GM23248 (cell line): ENCODE measurements around the gene PID1. TPM values are rescaled to one million over a fixed set of nuclear protein-coding genes. Genes with fewer than 3 reads are reported as not detected.

ENCODE experiments used
- DNase-seq: peaks from one replicate; pipeline ENCODE4 v3.0.0-alpha.2; 2015
- H2AFZ ChIP-seq: fragments of 200-600 bp; sonication (generic); 2 replicates; pipeline ENCODE4 v1.6.1; 2016; ENCODE audit warnings: antibody characterized with exemption
- H3F3A ChIP-seq: fragments of 200-600 bp; sonication (generic); 2 replicates; pipeline ENCODE4 v1.6.1; 2016; ENCODE audit warnings: mild to moderate bottlenecking, antibody characterized with exemption, mixed run types; ENCODE audit not compliant: insufficient read depth
- H3K27ac ChIP-seq: fragments of 200-600 bp; sonication (generic); 2 replicates; pipeline ENCODE4 v1.5.1; 2016; ENCODE audit warnings: mild to moderate bottlenecking
- H3K27me3 ChIP-seq: fragments of 200-600 bp; sonication (generic); replicated peaks from 2 replicates; pipeline ENCODE4 v1.6.1; 2016; ENCODE audit warnings: mild to moderate bottlenecking; ENCODE audit not compliant: insufficient read depth
- H3K36me3 ChIP-seq: fragments of 200-600 bp; sonication (generic); 2 replicates; pipeline ENCODE4 v1.6.1; 2016; ENCODE audit warnings: low read depth, mild to moderate bottlenecking
- H3K4me1 ChIP-seq: fragments of 200-600 bp; sonication (generic); 2 replicates; pipeline ENCODE4 v1.6.1; 2016; ENCODE audit warnings: mild to moderate bottlenecking; ENCODE audit not compliant: insufficient read depth
- H3K4me2 ChIP-seq: fragments of 200-600 bp; sonication (generic); one replicate; pipeline ENCODE4 v1.6.1; 2016; ENCODE audit warnings: mild to moderate bottlenecking; ENCODE audit not compliant: unreplicated experiment
- H3K4me3 ChIP-seq: fragments of 200-600 bp; sonication (generic); 2 replicates; pipeline ENCODE4 v1.5.1; 2016; ENCODE audit warnings: mild to moderate bottlenecking
- H3K79me2 ChIP-seq: fragments of 200-600 bp; sonication (generic); 2 replicates; pipeline ENCODE4 v1.6.1; 2016; ENCODE audit warnings: mild to moderate bottlenecking; ENCODE audit not compliant: insufficient read depth
- H3K9ac ChIP-seq: fragments of 200-600 bp; sonication (generic); 2 replicates; pipeline ENCODE4 v1.6.1; 2016; ENCODE audit warnings: mild to moderate bottlenecking
- H3K9me2 ChIP-seq: fragments of 200-600 bp; sonication (generic); 2 replicates; pipeline ENCODE4 v1.6.1; 2016; ENCODE audit warnings: mixed run types, mild to moderate bottlenecking, moderate library complexity; ENCODE audit not compliant: insufficient read depth
- H3K9me3 ChIP-seq: fragments of 200-600 bp; sonication (generic); one replicate; pipeline ENCODE4 v1.6.1; 2017; ENCODE audit warnings: low read depth
- H4K20me1 ChIP-seq: fragments of 200-600 bp; sonication (generic); 2 replicates; pipeline ENCODE4 v1.6.0; 2016; ENCODE audit not compliant: insufficient read depth
- EZH2 ChIP-seq: fragments of 200-600 bp; sonication (generic); IDR thresholded peaks from 2 replicates; pipeline ENCODE4 v1.6.1; 2018; ENCODE audit warnings: antibody characterized with exemption, mild to moderate bottlenecking; ENCODE audit not compliant: insufficient read depth, poor library complexity, severe bottlenecking
- EZH2phosphoT487 ChIP-seq: fragments of 200-600 bp; sonication (generic); IDR thresholded peaks from 2 replicates; pipeline ENCODE4 v1.6.1; 2018; ENCODE audit warnings: antibody characterized with exemption, moderate library complexity, mild to moderate bottlenecking, low read depth; ENCODE audit not compliant: insufficient read depth
- WGBS, 2 experiments: methylation state at CpG; one replicate each; pipeline ENCODE4 v1.1.6; 2015 to 2017; ENCODE audit warnings: low lambda C conversion rate in 2 of 2, low coverage in 1 of 2; ENCODE audit errors: missing lambda C conversion rate in 2 of 2; 5-methylcytosine and 5-hydroxymethylcytosine counted together
- in situ Hi-C: fragments of 300-500 bp; cut with MboI; formaldehyde crosslinking; loops from 2 replicates; pipeline ENCODE4 v1.15.0; 2020
- polyA plus RNA-seq: library from polyadenylated mRNA; unstranded; fragments of >200 nt; fragmentation: Nextera tagmentation; extraction: Ambion mirVana; gene quantifications from 2 replicates; pipeline ENCODE4 v1.2.1, GENCODE V29; 2016
- total RNA-seq: library from RNA; depleted of rRNA; stranded (reverse); fragments of >200 nt; shearing (Covaris generic); gene quantifications from 2 replicates; pipeline ENCODE4 v1.2.3, GENCODE V29; 2014

Gene PID1
- total and polyA plus RNA-seq, 2 experiments from 2014 or later: 5.9 to 8.6 TPM

GRCh38 chr2:229037621-229038020 is 233.5 kb downstream of the PID1 start:
- no peak for TF ChIP-seq EZH2phosphoT487
- no peak for TF ChIP-seq EZH2
- Histone ChIP-seq H3K79me2 (no peaks in the 10 kb centered on the region), H3K4me2 (no peak overlapping the region), H3K36me3 (no peaks in the 10 kb centered on the region), H3K27me3 (no peaks in the 10 kb centered on the region), H3K9me3 (no peaks in the 10 kb centered on the region), H3K4me1 (peaks cover 6% of the 10 kb centered on the region; the same call in 1 of the 2 replicates), H3K9ac (no peak overlapping the region), H4K20me1 (no peaks in the 10 kb centered on the region), H3K27ac (no peak overlapping the region), H3K4me3 (no peak overlapping the region), H2AFZ (no peak overlapping the region), H3K9me2 (no peaks in the 10 kb centered on the region), H3F3A (no peaks in the 10 kb centered on the region)
- WGBS, 2 experiments: 63% methylated on average over 4 of the region's 4 CpGs
- no peak for DNase-seq
- in situ Hi-C loops: no loop called here

GRCh38 chr2:229033816-229034215 is 237.3 kb downstream of the PID1 start:
- no peaks in the 10 kb centered on the region for H3K27me3 ChIP-seq
- DNase-seq: peak; percentile 3
- no peak overlapping the region for H2AFZ ChIP-seq
- no peak overlapping the region for H3K9ac ChIP-seq
- no peaks in the 10 kb centered on the region; the same call in 1 of the 2 replicates for H3F3A ChIP-seq
- no peaks in the 10 kb centered on the region for H3K9me2 ChIP-seq
- H3K79me2 ChIP-seq: no peaks in the 10 kb centered on the region
- peaks cover 11% of the 10 kb centered on the region; the same call in 1 of the 2 replicates for H3K4me1 ChIP-seq
- in situ Hi-C loops: no loop called here
- TF ChIP-seq EZH2 (no peak), EZH2phosphoT487 (no peak)
- H3K36me3 ChIP-seq: no peaks in the 10 kb centered on the region
- no peaks in the 10 kb centered on the region for H3K9me3 ChIP-seq
- H3K4me3 ChIP-seq: no peak overlapping the region
- 89% methylated on average over 3 of the region's 3 CpGs for WGBS, 2 experiments
- no peak overlapping the region for H3K4me2 ChIP-seq
- no peaks in the 10 kb centered on the region for H4K20me1 ChIP-seq
- H3K27ac ChIP-seq: no peak overlapping the region

GRCh38 chr2:229032608-229033234 is 238.4 kb downstream of the PID1 start:
- WGBS, 2 experiments: 5 to 6% methylated on average over 9 of the region's 9 CpGs
- Histone ChIP-seq H2AFZ (peak overlapping the region; percentile 34; the same call in 1 of the 2 replicates), H3K4me1 (peaks cover 11% of the 10 kb centered on the region; the same call in 1 of the 2 replicates), H4K20me1 (no peaks in the 10 kb centered on the region), H3K79me2 (no peaks in the 10 kb centered on the region), H3K27ac (peak overlapping the region; percentile 22), H3K4me3 (peak overlapping the region; percentile 24), H3F3A (no peaks in the 10 kb centered on the region; the same call in 1 of the 2 replicates), H3K9me3 (no peaks in the 10 kb centered on the region), H3K4me2 (peak overlapping the region; percentile 40), H3K9ac (no peak overlapping the region), H3K27me3 (no peaks in the 10 kb centered on the region), H3K9me2 (no peaks in the 10 kb centered on the region), H3K36me3 (no peaks in the 10 kb centered on the region)
- DNase-seq: peak; percentile 67
- TF ChIP-seq EZH2phosphoT487 (no peak), EZH2 (no peak)
- in situ Hi-C loops: no loop called here

- no peak for DNase-seq
- Histone ChIP-seq H3K4me1 (peaks cover 4% of the 10 kb centered on the region; the same call in 1 of the 2 replicates), H3K4me3 (no peak overlapping the region), H4K20me1 (no peaks in the 10 kb centered on the region), H3K9me3 (no peaks in the 10 kb centered on the region), H3K4me2 (no peak overlapping the region), H3K9me2 (no peaks in the 10 kb centered on the region), H3K36me3 (no peaks in the 10 kb centered on the region), H3K27me3 (no peaks in the 10 kb centered on the region), H3F3A (no peaks in the 10 kb centered on the region; the same call in 1 of the 2 replicates), H3K79me2 (no peaks in the 10 kb centered on the region), H3K27ac (no peak overlapping the region), H2AFZ (no peak overlapping the region), H3K9ac (no peak overlapping the region)
- TF ChIP-seq EZH2phosphoT487: no peak
- no peak for TF ChIP-seq EZH2
- in situ Hi-C loops: no loop called here
- 80 to 83% methylated on average over 12 of the region's 12 CpGs for WGBS, 2 experiments
These were observed 243.6 kb downstream of the PID1 start for GRCh38 chr2:229027353-229028105.
